Activated CD4-positive, alpha-beta memory T cell treated with anti-CD3 and anti-CD28 coated beads for 36 hours (primary cell): ENCODE measurements around the gene C17orf107. TPM values are rescaled to one million over a fixed set of nuclear protein-coding genes. Genes with fewer than 3 reads are reported as not detected.
"Not testable (repeated sequence)": the region's sequence is repeated elsewhere in the genome, so short reads cannot be mapped to it uniquely, and the experiment has no call there.

Experiments
- CTCF ChIA-PET: fragments of 350-600 bp; sonication (Branson Sonifier 250); formaldehyde crosslinking; loops from one replicate; lab custom pipeline; 2021; ENCODE audit warnings: antibody characterized with exemption, inconsistent platforms; lab: Charles Lee
- POLR2A ChIA-PET: fragments of 350-600 bp; sonication (Branson Sonifier 250); formaldehyde crosslinking; loops from one replicate; lab custom pipeline; 2021; ENCODE audit warnings: antibody characterized with exemption; lab: Charles Lee
- DNase-seq: peaks from one replicate; pipeline ENCODE4 v3.0.0-alpha.2; 2020
- H3K27ac Mint-ChIP-seq: one replicate; pipeline ENCODE4 v1.8.0; 2021; ENCODE audit warnings: mixed read lengths
- H3K27me3 Mint-ChIP-seq: one replicate; pipeline ENCODE4 v1.8.0; 2021; ENCODE audit warnings: mixed read lengths
- H3K36me3 Mint-ChIP-seq: one replicate; pipeline ENCODE4 v1.8.0; 2021; ENCODE audit warnings: mixed read lengths
- H3K4me1 Mint-ChIP-seq: one replicate; pipeline ENCODE4 v1.8.0; 2021; ENCODE audit warnings: low read depth, mixed read lengths
- H3K4me3 Mint-ChIP-seq: one replicate; pipeline ENCODE4 v1.8.0; 2021; ENCODE audit warnings: mild to moderate bottlenecking, mixed read lengths
- H3K9me3 Mint-ChIP-seq: one replicate; pipeline ENCODE4 v1.8.0; 2021; ENCODE audit warnings: mixed read lengths
- intact Hi-C: fragments of 100-400 bp; cut with micrococcal nuclease; formaldehyde crosslinking; loops from one replicate; pipeline ENCODE4 v1.15.1; 2023
- total RNA-seq, 2 experiments: library from RNA; stranded (reverse); gene quantifications; one replicate each; pipeline ENCODE4 v1.2.3, GENCODE V29; 2021

The C17orf107 gene
- total RNA-seq, 2 experiments from 2014 or later: 2.3 to 2.5 TPM

- ChIA-PET CTCF (interaction anchor here (0.8 to 2.1 kb wide), 15 partner anchors 10 to 687 kb away, joined by 3 to 10 read pairs (median 4); partner anchors contain the start of genes GLTPD2, RNF167, SLC25A11 and SPAG7), POLR2A (interaction anchor here (1.1 kb wide), 1 partner anchor 67 kb away, joined by 3 read pairs; no protein-coding TSS in a partner anchor)
- intact Hi-C loops: loop anchor here (2.0 to 5.0 kb wide), 2 partner anchors 38 to 110 kb away; partner anchors contain the start of genes RNF167 and SLC25A11
- Mint-ChIP-seq H3K4me1 (peaks cover 36% of the 10 kb centered on the region), H3K4me3 (no peak overlapping the region), H3K36me3 (no peaks in the 10 kb centered on the region), H3K27ac (no peak overlapping the region), H3K27me3 (peaks cover 1% of the 10 kb centered on the region), H3K9me3 (no peaks in the 10 kb centered on the region)
- DNase-seq: no peak
Measured at GRCh38 chr17:4902540-4902939, 3.2 kb downstream of the C17orf107 start.

GRCh38 chr17:4903051-4903818 is 3.9 kb downstream of the C17orf107 start, which contains the start of gene CHRNE:
Gene CHRNE (minus strand): TSS chr17:4903098. CDS start chr17:4903063, 35 bp downstream.
- H3K27ac Mint-ChIP-seq: peak within 1 kb of the TSS; percentile 39
- peaks cover 36% of the 10 kb centered on the region for H3K4me1 Mint-ChIP-seq
- H3K36me3 Mint-ChIP-seq: no peaks in the 10 kb centered on the region
- peak; percentile 84 for DNase-seq
- intact Hi-C loops: loop anchor here (2.0 to 5.0 kb wide), 2 partner anchors 38 to 111 kb away; partner anchors contain the start of genes RNF167 and SLC25A11
- POLR2A ChIA-PET: interaction anchor here (0.9 to 1.1 kb wide), 2 partner anchors 66 to 114 kb away, joined by 3 to 4 read pairs; partner anchors contain the start of gene GLTPD2
- CTCF ChIA-PET: interaction anchor here (0.6 to 2.1 kb wide), 28 partner anchors 9 to 688 kb away, joined by 3 to 10 read pairs (median 3); partner anchors contain the start of genes GP1BA, PLD2, RNF167 and SLC25A11
- H3K4me3 Mint-ChIP-seq: peak within 1 kb of the TSS; percentile 8
- no peaks in the 10 kb centered on the region for H3K9me3 Mint-ChIP-seq
- peaks cover 1% of the 10 kb centered on the region for H3K27me3 Mint-ChIP-seq

- H3K27ac Mint-ChIP-seq, H3K27me3 Mint-ChIP-seq, H3K4me3 Mint-ChIP-seq, POLR2A ChIA-PET, DNase-seq, H3K36me3 Mint-ChIP-seq, H3K9me3 Mint-ChIP-seq, CTCF ChIA-PET: not testable (repeated sequence)
- peaks cover 17% of the 10 kb centered on the region for H3K4me1 Mint-ChIP-seq
- intact Hi-C loops: loop anchor here (5.0 kb wide), 1 partner anchor 81 kb away; the partner anchor contains the start of gene CAMTA2
Measured at GRCh38 chr17:4906642-4907041, 7.3 kb downstream of the C17orf107 start.

GRCh38 chr17:4908301-4908700 is 9.0 kb downstream of the C17orf107 start:
- H3K36me3 Mint-ChIP-seq: no peaks in the 10 kb centered on the region
- ChIA-PET CTCF (interaction anchor here (0.6 to 2.2 kb wide), 23 partner anchors 8 to 203 kb away, joined by 3 to 16 read pairs (median 4); partner anchors contain the start of genes C17orf107, INCA1, KIF1C and RNF167), POLR2A (interaction anchor here (0.5 to 0.8 kb wide), 2 partner anchors 37 to 199 kb away, joined by 3 read pairs; no protein-coding TSS in a partner anchor)
- intact Hi-C loops: loop anchor here (5.0 kb wide), 1 partner anchor 79 kb away; the partner anchor contains the start of gene CAMTA2
- DNase-seq: peak; percentile 34
- no peaks in the 10 kb centered on the region for H3K9me3 Mint-ChIP-seq
- no peak overlapping the region for H3K4me3 Mint-ChIP-seq
- no peaks in the 10 kb centered on the region for H3K27me3 Mint-ChIP-seq
- no peak overlapping the region for H3K27ac Mint-ChIP-seq
- peaks cover 4% of the 10 kb centered on the region for H3K4me1 Mint-ChIP-seq

- Mint-ChIP-seq H3K36me3 (no peaks in the 10 kb centered on the region), H3K27me3 (no peaks in the 10 kb centered on the region), H3K9me3 (no peaks in the 10 kb centered on the region), H3K4me1 (no peaks in the 10 kb centered on the region), H3K4me3 (no peak overlapping the region), H3K27ac (no peak overlapping the region)
- CTCF ChIA-PET: interaction anchor here (0.6 to 2.2 kb wide), 30 partner anchors 9 to 202 kb away, joined by 3 to 16 read pairs (median 4); partner anchors contain the start of genes C17orf107, INCA1, KIF1C and RNF167
- POLR2A ChIA-PET: interaction anchor here (0.5 to 1.0 kb wide), 5 partner anchors 31 to 548 kb away, joined by 3 read pairs; partner anchors contain the start of genes PFN1, RNF167 and SLC25A11
- intact Hi-C loops: loop anchor here (1.0 to 5.0 kb wide), 4 partner anchors 30 to 153 kb away; partner anchors contain the start of gene CAMTA2
- peak; percentile 89 for DNase-seq
Measured at GRCh38 chr17:4908711-4909496, 9.6 kb downstream of the C17orf107 start.

- DNase-seq: no peak
- no peaks in the 10 kb centered on the region for H3K9me3 Mint-ChIP-seq
- POLR2A ChIA-PET: interaction anchor here (1.0 kb wide), 1 partner anchor 10 kb away, joined by 3 read pairs; no protein-coding TSS in a partner anchor
- no peaks in the 10 kb centered on the region for H3K27me3 Mint-ChIP-seq
- H3K4me3 Mint-ChIP-seq: no peak overlapping the region
- no peak overlapping the region for H3K27ac Mint-ChIP-seq
- H3K4me1 Mint-ChIP-seq: no peaks in the 10 kb centered on the region
- CTCF ChIA-PET: no interaction called here
- intact Hi-C loops: no loop called here
- no peaks in the 10 kb centered on the region for H3K36me3 Mint-ChIP-seq
Measured at GRCh38 chr17:4913994-4914393, 14.7 kb downstream of the C17orf107 start.

- DNase-seq, intact Hi-C loops, H3K27ac Mint-ChIP-seq, H3K9me3 Mint-ChIP-seq, H3K4me1 Mint-ChIP-seq, H3K36me3 Mint-ChIP-seq, H3K4me3 Mint-ChIP-seq, H3K27me3 Mint-ChIP-seq: not testable (repeated sequence)
- ChIA-PET CTCF (interaction anchor here (1.2 kb wide), 1 partner anchor 10 kb away, joined by 3 read pairs; no protein-coding TSS in a partner anchor), POLR2A (interaction anchor here (1.0 kb wide), 1 partner anchor 10 kb away, joined by 3 read pairs; no protein-coding TSS in a partner anchor)
Measured at GRCh38 chr17:4914551-4914950, 15.2 kb downstream of the C17orf107 start.

- H3K27ac Mint-ChIP-seq: no peak overlapping the region
Measured at GRCh38 chr17:4919511-4920047, 20.2 kb downstream of the C17orf107 start.

GRCh38 chr17:4920351-4921048 is 21.2 kb downstream of the C17orf107 start:
- DNase-seq: no peak
- Mint-ChIP-seq H3K4me3 (no peak overlapping the region), H3K27ac (no peak overlapping the region), H3K4me1 (no peaks in the 10 kb centered on the region), H3K9me3 (no peaks in the 10 kb centered on the region), H3K27me3 (no peaks in the 10 kb centered on the region), H3K36me3 (no peaks in the 10 kb centered on the region)
- ChIA-PET POLR2A (interaction anchor here (0.9 kb wide), 1 partner anchor 12 kb away, joined by 5 read pairs; no protein-coding TSS in a partner anchor), CTCF (interaction anchor here (1.2 to 1.6 kb wide), 3 partner anchors 12 to 19 kb away, joined by 3 to 4 read pairs (median 3); partner anchors contain the start of genes RNF167 and SLC25A11)
- intact Hi-C loops: no loop called here

More at GRCh38 chr17:4919511-4920047, 20.2 kb downstream of the C17orf107 start:
- no peak overlapping the region for H3K4me3 Mint-ChIP-seq
- H3K9me3 Mint-ChIP-seq: no peaks in the 10 kb centered on the region
- H3K36me3 Mint-ChIP-seq: no peaks in the 10 kb centered on the region
- DNase-seq: no peak
- H3K27me3 Mint-ChIP-seq: no peaks in the 10 kb centered on the region
- H3K4me1 Mint-ChIP-seq: no peaks in the 10 kb centered on the region
- intact Hi-C loops: no loop called here
- ChIA-PET POLR2A (no interaction called here), CTCF (interaction anchor here (1.2 to 1.6 kb wide), 3 partner anchors 11 to 20 kb away, joined by 3 to 4 read pairs (median 3); partner anchors contain the start of genes CHRNE, RNF167 and SLC25A11)

- CTCF ChIA-PET: interaction anchor here (1.2 kb wide), 1 partner anchor 13 kb away, joined by 3 read pairs; no protein-coding TSS in a partner anchor
Measured at GRCh38 chr17:4921320-4921719, 22.0 kb downstream of the C17orf107 start.

More at GRCh38 chr17:4921320-4921719, 22.0 kb downstream of the C17orf107 start:
- Mint-ChIP-seq H3K4me1 (no peaks in the 10 kb centered on the region), H3K27ac (no peak overlapping the region), H3K27me3 (no peaks in the 10 kb centered on the region), H3K4me3 (no peak overlapping the region), H3K36me3 (no peaks in the 10 kb centered on the region), H3K9me3 (no peaks in the 10 kb centered on the region)
- intact Hi-C loops: no loop called here
- no peak for DNase-seq
- POLR2A ChIA-PET: no interaction called here
